ENCODE measurements around the gene SSNA1.
"Not testable (repeated sequence)": the region's sequence is repeated elsewhere in the genome, so short reads cannot be mapped to it uniquely, and the experiment has no call there.

Gene SSNA1

GRCh38 chr9:137234758-137235423 is 46.4 kb downstream of the SSNA1 start:
- no peak for DNase-seq

DNA sequence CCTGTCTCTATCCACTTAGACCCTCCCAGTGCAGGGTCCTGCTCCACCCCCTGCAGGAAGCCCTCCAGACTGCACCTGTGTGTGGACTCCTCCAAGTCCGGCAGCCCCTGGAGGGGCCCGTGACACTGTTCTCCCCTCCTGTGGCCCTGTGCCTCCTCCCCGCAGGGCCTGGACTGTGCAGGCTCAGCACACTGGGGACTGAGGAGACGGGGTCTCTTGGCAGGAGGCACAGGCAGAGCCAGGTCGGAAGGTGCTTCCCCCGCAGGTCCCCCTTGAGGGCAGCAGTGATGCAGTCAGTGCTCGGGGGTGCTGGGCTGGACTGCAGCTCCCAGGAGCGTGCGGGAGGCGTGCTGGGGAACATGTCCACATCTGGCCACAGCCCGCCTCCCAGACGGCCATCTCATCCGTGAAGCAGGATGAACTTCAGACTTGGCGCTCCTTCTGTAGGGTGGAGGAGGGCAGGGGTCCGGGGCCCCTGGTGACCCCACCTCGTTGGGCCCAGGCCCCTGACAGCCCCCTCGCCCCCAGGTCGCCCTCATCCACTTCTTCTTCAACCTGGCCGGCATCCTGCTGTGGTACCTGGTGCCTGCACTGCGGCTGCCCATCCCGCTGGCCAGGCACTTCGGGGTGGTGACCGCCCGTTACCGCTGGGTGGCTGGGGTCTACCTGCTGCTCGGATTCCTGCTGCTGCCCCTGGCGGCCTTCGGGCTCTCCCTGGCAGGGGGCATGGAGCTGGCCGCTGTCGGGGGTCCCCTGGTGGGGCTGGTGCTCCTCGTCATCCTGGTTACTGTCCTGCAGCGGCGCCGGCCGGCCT is 47.2 kb downstream of the SSNA1 start:
- no peak for DNase-seq

- peak; percentile 92 for DNase-seq
Observed at GRCh38 chr9:137236238-137236935, 47.9 kb downstream of the SSNA1 start.

GRCh38 chr9:137236936-137237421 is 48.5 kb downstream of the SSNA1 start:
- DNase-seq = no peak

DNA sequence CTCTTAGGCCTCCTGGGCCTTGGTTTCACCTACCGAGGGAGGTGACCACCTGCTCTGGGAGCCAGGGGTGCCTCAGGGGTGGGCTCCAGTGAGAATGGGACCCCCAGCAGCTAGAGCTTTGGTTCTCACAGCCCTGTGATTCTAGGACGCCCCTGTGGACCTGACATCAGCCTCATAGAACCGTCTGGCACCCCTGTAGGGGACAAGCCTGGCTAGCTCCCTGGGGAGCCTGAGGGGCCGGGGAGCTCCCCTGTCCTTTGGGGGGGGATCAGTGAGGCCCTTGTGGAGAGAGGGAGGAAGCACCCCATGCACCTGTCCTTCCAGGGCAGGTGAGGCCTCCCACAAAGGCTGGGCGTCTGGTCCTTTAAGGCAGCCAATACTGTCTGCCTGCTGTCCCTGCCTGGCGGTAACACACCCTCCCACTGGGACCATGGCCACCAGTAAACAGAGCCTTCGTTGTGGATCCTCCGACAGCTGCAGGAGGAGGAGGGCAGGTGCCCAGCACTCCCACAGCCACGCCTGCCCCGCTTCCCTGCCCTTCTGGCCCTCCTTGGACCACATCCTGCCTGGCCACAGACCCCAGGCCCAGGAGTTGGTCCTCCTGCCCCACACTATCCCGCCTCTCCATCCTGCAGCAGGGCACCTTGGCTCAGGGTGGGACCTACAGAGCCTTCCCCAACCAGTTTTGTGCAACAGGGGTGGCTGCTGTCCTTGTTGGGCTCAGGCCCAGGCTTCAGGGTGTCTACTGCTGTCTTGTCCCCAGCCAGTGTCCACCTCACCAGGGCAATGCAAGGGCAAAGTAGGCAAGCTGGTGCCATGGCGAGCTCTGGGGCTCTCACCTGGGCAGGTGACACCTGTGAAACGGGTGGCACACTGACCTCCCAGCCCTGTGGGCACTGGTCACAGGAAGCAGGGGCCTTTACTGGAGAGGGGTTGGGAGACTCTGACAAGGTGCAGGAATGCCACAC is 49.6 kb downstream of the SSNA1 start:
- no peak for DNase-seq

GRCh38 chr9:137239541-137240200 is 51.2 kb downstream of the SSNA1 start:
- DNase-seq = not testable (repeated sequence)

Measured in OCI-M1 (cell line).